Measurements from ENCODE around the gene PDZD7. TPM values are rescaled to one million over a fixed set of nuclear protein-coding genes. Genes with fewer than 3 reads are reported as not detected.
A peak's percentile ranks its signal among the peaks of the same experiment; 100 is the strongest.
"Not testable (repeated sequence)": the region's sequence is repeated elsewhere in the genome, so short reads cannot be mapped to it uniquely, and the experiment has no call there.

Gene PDZD7
- total and polyA plus RNA-seq, 4 experiments from 2014 or later, result 0.20 to 1.8 (median 0.70) TPM

DNA sequence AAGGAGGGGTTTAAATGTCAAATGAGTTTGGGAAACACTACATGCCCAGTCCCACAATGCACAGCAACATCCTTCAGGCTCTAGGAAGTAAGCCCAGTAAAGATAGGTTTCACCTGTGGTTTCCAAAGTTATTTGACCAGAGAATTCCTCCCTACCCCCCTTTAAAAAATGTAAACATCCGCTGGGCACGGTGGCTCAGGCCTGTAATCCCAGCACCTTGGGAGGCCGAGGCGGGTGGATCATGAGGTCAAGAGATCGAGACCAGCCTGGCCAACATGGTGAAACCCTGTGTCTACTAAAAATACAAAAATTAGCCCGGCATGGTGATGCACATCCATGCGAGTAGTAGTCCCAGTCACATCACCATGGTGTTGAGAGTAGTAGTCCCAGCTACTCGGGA is 55.5 kb downstream of the PDZD7 start:
- H3K4me1 Mint-ChIP-seq; H3K27me3 Mint-ChIP-seq; H3K9me3 Mint-ChIP-seq; DNase-seq; H3K4me1 ChIP-seq (ENCODE audit: insufficient read depth, low read length); H3K27ac Mint-ChIP-seq; H3K27ac ChIP-seq (ENCODE audit: low read depth, low read length); intact Hi-C loops (cut with micrococcal nuclease); H3K36me3 ChIP-seq (ENCODE audit: insufficient read depth, low read length); H3K4me3 Mint-ChIP-seq; H3K9me3 ChIP-seq (ENCODE audit: control insufficient read depth in 1 of 2, low read length in 2 of 2); H3K4me3 ChIP-seq (ENCODE audit: low read length in 2 of 2); H3K27me3 ChIP-seq (ENCODE audit: insufficient read depth, low read length): not testable (repeated sequence)
- peaks cover 0 to 11% of the 10 kb centered on the region in 2 donors for H3K36me3 Mint-ChIP-seq
- ChIA-PET POLR2A (ENCODE audit: partially characterized antibody) (interaction anchor here (1.1 kb wide), 1 partner anchor 12 kb away, joined by 3 read pairs; the partner anchor contains the start of gene MRPL43), CTCF (ENCODE audit: partially characterized antibody) (interaction anchor here (1.0 to 1.7 kb wide), 4 partner anchors 9 to 35 kb away, joined by 3 to 4 read pairs (median 4); partner anchors contain the start of gene LZTS2)

DNA sequence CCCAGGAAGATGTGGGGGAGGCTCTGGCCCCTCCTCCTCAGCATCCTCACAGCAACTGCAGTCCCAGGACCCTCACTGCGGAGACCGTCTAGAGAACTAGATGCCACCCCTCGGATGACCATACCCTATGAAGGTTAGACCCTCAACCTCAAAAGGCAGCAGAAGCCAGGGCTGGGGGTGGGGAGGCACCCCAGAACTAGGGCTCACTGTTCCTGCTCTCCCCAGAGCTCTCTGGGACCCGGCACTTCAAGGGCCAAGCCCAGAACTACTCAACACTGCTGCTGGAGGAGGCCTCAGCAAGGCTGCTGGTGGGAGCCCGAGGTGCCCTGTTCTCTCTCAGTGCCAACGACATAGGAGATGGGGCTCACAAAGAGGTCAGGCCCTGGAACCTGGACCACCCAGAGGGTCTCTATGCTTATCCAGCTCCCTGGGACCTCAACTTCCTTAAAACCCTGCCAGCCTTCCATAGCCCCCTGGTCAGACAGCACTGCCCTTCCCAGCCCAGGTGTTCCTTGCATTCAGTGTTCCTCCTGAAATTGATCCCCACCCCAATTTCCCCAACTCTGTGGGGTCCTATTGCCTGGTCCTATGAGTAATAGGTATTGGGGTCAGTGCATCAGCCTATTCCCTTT is 57.9 kb downstream of the PDZD7 start:
- Histone ChIP-seq H3K4me3 (ENCODE audit: low read length in 2 of 2) (no peak overlapping the region), H3K27me3 (ENCODE audit: insufficient read depth, low read length) (no peaks in the 10 kb centered on the region), H3K36me3 (ENCODE audit: insufficient read depth, low read length) (no peaks in the 10 kb centered on the region), H3K4me1 (ENCODE audit: insufficient read depth, low read length) (peaks cover 18% of the 10 kb centered on the region), H3K9me3 (ENCODE audit: control insufficient read depth in 1 of 2, low read length in 2 of 2) (no peaks in the 10 kb centered on the region), H3K27ac (ENCODE audit: low read depth, low read length) (no peak overlapping the region)
- Mint-ChIP-seq H3K4me3 (no peak overlapping the region), H3K27ac (no peak overlapping the region), H3K27me3 (no peaks in the 10 kb centered on the region), H3K4me1 (peaks cover 4 to 22% (median 15%) of the 10 kb centered on the region in 4 donors), H3K36me3 (no peaks in the 10 kb centered on the region), H3K9me3 (no peaks in the 10 kb centered on the region)
- ChIA-PET CTCF (ENCODE audit: partially characterized antibody) (interaction anchor here (1.1 to 2.0 kb wide), 3 partner anchors 15 to 46 kb away, joined by 3 to 5 read pairs (median 4); no protein-coding TSS in a partner anchor), POLR2A (ENCODE audit: partially characterized antibody) (no interaction called here)
- no peak for DNase-seq
- intact Hi-C loops (cut with micrococcal nuclease), result no loop called here

DNA sequence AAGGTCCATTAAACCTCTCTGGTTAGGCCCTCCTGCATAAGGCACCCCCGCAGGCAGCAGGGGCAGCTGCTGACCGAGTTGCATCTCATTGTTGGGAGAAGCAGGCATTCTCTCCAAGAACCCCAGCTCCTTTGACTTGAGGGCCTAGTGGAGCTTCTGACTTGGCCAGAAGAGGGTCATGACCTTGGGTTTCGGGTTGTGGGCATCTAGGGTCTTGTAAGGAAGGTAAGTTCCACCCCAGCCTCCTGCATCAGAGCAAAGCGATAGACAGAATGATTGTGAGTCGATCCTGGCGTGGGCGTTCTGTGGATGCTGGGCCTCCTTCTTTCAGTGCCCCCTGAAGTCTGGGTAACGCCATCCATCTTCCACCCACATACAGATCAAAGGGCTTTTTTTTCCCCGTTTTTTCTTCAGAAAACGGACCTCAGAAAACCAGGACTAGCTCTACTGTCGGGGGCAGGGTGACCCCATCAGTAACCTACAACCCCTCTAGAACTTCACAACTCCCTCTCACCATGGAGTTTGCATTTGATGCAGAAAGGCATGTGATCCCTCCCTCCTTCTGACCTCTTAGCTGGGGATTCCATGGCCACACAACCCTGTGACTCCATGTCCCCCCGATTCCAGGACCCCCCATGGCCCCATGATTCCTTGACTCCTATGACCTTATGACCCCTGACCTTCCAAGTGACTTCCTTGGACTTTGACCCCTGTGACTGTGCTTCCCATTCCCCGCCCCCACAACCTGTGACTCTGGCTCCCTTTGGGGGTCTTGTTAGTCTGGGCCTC is 58.6 kb downstream of the PDZD7 start:
- intact Hi-C loops (cut with micrococcal nuclease), result no loop called here
- peaks cover 4 to 23% (median 15%) of the 10 kb centered on the region in 4 donors for H3K4me1 Mint-ChIP-seq

DNA sequence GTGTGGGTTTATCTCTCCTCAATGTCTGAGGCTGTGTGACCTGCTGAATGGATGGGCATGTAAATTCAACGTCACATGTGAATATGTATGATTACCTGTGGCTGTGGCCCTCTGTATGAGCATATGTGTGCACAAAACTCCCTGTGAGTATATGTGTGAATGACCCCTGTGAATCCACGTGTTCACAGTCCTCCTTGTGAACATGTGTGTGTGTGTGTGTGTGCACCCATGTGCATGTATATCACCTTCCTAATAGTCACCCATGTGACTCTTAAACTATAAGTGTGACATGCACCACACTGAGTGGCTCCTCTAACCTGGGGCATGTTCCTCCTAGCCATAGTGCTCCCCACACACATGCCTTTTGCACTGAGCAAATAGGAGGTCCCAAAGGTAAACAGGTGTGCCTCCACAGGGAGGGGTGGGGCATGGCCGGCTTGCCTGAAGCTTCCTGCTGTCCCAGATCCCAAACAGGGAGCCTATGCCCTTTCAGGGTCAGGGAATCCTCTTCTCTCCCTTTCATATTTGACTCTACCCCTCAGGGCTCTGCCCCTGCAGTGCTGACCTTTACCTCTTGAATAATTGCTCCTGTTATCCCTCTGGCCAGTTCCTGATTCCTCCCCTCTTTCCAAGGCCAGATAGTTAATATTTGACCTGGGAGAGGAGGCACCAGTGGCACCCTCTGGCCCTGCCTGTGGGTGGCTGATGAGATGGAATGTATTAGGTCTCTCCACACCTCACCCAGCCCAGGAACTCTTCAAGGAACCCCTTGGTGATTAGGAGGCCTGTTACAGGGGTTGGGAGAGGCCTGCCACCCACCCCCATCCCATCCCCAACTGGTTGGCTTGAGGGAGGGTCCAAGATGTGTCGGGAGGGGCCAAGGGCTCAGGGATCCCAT is 59.8 kb downstream of the PDZD7 start:
- peaks cover 18% of the 10 kb centered on the region for H3K4me1 ChIP-seq (ENCODE audit: insufficient read depth, low read length)
- no peaks in the 10 kb centered on the region for H3K27me3 ChIP-seq (ENCODE audit: insufficient read depth, low read length)
- H3K36me3 Mint-ChIP-seq, result peaks cover 0 to 3% of the 10 kb centered on the region in 2 donors
- DNase-seq, result no peak
- intact Hi-C loops (cut with micrococcal nuclease), result loop anchor here (2.0 kb wide), 1 partner anchor 26 kb away; no protein-coding TSS in a partner anchor
- H3K27me3 Mint-ChIP-seq, result no peaks in the 10 kb centered on the region
- peaks cover 4 to 23% (median 15%) of the 10 kb centered on the region in 4 donors for H3K4me1 Mint-ChIP-seq
- no peak overlapping the region for H3K27ac ChIP-seq (ENCODE audit: low read depth, low read length)
- peak overlapping the region; percentile 25 to 79 (median 60) for H3K4me3 Mint-ChIP-seq
- H3K36me3 ChIP-seq (ENCODE audit: insufficient read depth, low read length), result no peaks in the 10 kb centered on the region
- H3K9me3 Mint-ChIP-seq, result no peaks in the 10 kb centered on the region
- no peaks in the 10 kb centered on the region for H3K9me3 ChIP-seq (ENCODE audit: control insufficient read depth in 1 of 2, low read length in 2 of 2)
- no peak overlapping the region for H3K4me3 ChIP-seq (ENCODE audit: low read length in 2 of 2)
- CTCF ChIA-PET (ENCODE audit: partially characterized antibody), result interaction anchor here (1.2 to 2.0 kb wide), 2 partner anchors 26 to 43 kb away, joined by 3 to 4 read pairs; no protein-coding TSS in a partner anchor
- peak overlapping the region in 2 of 7 donors; percentile 64 to 90 for H3K27ac Mint-ChIP-seq
- POLR2A ChIA-PET (ENCODE audit: partially characterized antibody), result no interaction called here

More for the DNA sequence above, 58.6 kb downstream of the PDZD7 start:
- Histone ChIP-seq H3K9me3 (ENCODE audit: control insufficient read depth in 1 of 2, low read length in 2 of 2) (no peaks in the 10 kb centered on the region), H3K27ac (ENCODE audit: low read depth, low read length) (no peak overlapping the region), H3K4me1 (ENCODE audit: insufficient read depth, low read length) (peaks cover 18% of the 10 kb centered on the region), H3K4me3 (ENCODE audit: low read length in 2 of 2) (no peak overlapping the region), H3K36me3 (ENCODE audit: insufficient read depth, low read length) (no peaks in the 10 kb centered on the region), H3K27me3 (ENCODE audit: insufficient read depth, low read length) (no peaks in the 10 kb centered on the region)
- Mint-ChIP-seq H3K9me3 (no peaks in the 10 kb centered on the region), H3K27me3 (no peaks in the 10 kb centered on the region), H3K4me3 (no peak overlapping the region), H3K27ac (peak overlapping the region in 1 of 7 donors; percentile 19), H3K36me3 (peaks cover 0 to 2% of the 10 kb centered on the region in 2 donors)
- POLR2A ChIA-PET (ENCODE audit: partially characterized antibody), result no interaction called here
- CTCF ChIA-PET (ENCODE audit: partially characterized antibody), result interaction anchor here (1.1 to 2.0 kb wide), 3 partner anchors 15 to 42 kb away, joined by 3 to 4 read pairs (median 3); no protein-coding TSS in a partner anchor
- DNase-seq, result no peak

DNA sequence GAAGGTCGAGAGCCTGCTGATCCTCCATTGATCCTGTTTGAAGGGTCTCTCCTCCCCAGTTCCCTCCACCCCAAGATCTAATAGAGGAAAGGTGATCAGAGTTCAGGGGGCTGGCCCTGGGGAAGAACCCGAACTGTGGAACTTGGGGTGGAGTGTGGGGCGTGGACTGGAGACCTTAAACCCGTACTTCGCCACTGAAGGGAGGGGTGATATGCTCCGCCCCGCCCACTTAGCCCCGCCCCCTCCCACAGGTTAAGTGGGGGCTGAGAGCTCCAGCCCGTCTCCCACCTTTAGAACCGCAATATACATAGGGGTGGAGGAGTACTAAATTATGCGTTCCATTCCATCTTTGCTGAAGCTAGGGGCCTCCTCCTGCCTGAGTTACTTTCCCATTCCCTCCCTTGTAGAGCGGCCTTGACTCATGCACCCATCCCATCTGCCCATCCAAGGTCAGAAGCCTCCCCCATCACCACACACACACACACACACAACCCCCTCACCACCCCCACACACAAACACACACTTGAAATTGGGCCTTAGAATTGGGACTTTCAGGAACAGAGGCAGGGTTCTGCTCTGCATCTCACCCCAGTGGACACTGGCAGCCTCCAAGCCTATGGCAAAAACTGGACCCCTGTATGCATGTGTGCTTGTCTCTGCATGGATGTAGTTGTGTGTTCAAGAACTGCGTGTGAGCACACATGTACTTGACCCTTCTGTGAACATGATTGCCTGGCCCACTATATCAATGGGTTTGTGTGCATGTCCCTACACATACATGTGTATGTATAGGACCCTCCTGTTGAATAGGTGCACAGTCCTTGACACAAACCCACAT is 60.6 kb downstream of the PDZD7 start:
- H3K27me3 Mint-ChIP-seq, result no peaks in the 10 kb centered on the region
- peaks cover 4 to 23% (median 14%) of the 10 kb centered on the region in 4 donors for H3K4me1 Mint-ChIP-seq
- H3K9me3 Mint-ChIP-seq, result no peaks in the 10 kb centered on the region
- no peak overlapping the region for H3K27ac ChIP-seq (ENCODE audit: low read depth, low read length)
- H3K4me3 Mint-ChIP-seq, result peak overlapping the region; percentile 58 to 79 (median 66)
- ChIA-PET CTCF (ENCODE audit: partially characterized antibody) (interaction anchor here (1.1 to 7.0 kb wide), 3 partner anchors 28 to 59 kb away, joined by 3 to 60 read pairs (median 15); partner anchors contain the start of gene LZTS2), POLR2A (ENCODE audit: partially characterized antibody) (interaction anchor here (1.9 kb wide), 1 partner anchor 27 kb away, joined by 8 read pairs; no protein-coding TSS in a partner anchor)
- peak; percentile 10 to 55 (median 18) for DNase-seq
- no peaks in the 10 kb centered on the region for H3K9me3 ChIP-seq (ENCODE audit: control insufficient read depth in 1 of 2, low read length in 2 of 2)
- no peaks in the 10 kb centered on the region for H3K27me3 ChIP-seq (ENCODE audit: insufficient read depth, low read length)
- H3K36me3 ChIP-seq (ENCODE audit: insufficient read depth, low read length), result no peaks in the 10 kb centered on the region
- intact Hi-C loops (cut with micrococcal nuclease), result loop anchor here (2.0 kb wide), 1 partner anchor 27 kb away; no protein-coding TSS in a partner anchor
- H3K36me3 Mint-ChIP-seq, result peaks cover 3 to 7% of the 10 kb centered on the region in 2 donors
- H3K4me3 ChIP-seq (ENCODE audit: low read length in 2 of 2), result no peak overlapping the region
- peak overlapping the region in 4 of 7 donors; percentile 49 to 90 (median 59) for H3K27ac Mint-ChIP-seq
- H3K4me1 ChIP-seq (ENCODE audit: insufficient read depth, low read length), result peaks cover 18% of the 10 kb centered on the region
